Adrenal gland (tissue), 19 donors: Measurements from ENCODE around the gene VWCE. TPM values are rescaled to one million over a fixed set of nuclear protein-coding genes. Genes with fewer than 3 reads are reported as not detected.

Experiments used
- DNase-seq, 7 donors: peaks; one replicate each; pipeline ENCODE4 v3.0.0-alpha.2; 2019 to 2020
- H3K27ac ChIP-seq, 5 donors: fragments of 200-600 bp; sonication (generic) in 4 of 5; 1 replicate in 3 of 5; 2 replicates in 2 of 5; pipeline versions ENCODE4 v1.5.1 to v1.8.0; 2016 to 2020; ENCODE audit warnings: mild to moderate bottlenecking in 1 of 5
- H3K27me3 ChIP-seq: fragments of 200-600 bp; 2 replicates; pipeline ENCODE4 v1.8.0; 2021
- H3K36me3 ChIP-seq, 2 donors: fragments of 200-600 bp; replicated peaks in 1 of 2; 1 replicate in 1 of 2; 2 replicates in 1 of 2; pipeline versions ENCODE4 v1.5.1 to v1.8.0; 2018 to 2022
- H3K4me1 ChIP-seq, 2 donors: fragments of 200-600 bp; replicated peaks in 1 of 2; 1 replicate in 1 of 2; 2 replicates in 1 of 2; pipeline versions ENCODE4 v1.5.1 to v1.8.0; 2018 to 2021
- H3K4me3 ChIP-seq, 4 donors: fragments of 200-600 bp; sonication (generic) in 3 of 4; one replicate each; pipeline ENCODE4 v1.5.1; 2016 to 2018
- H3K9me3 ChIP-seq, 3 donors: fragments of 200-600 bp; sonication (generic) in 1 of 3; replicated peaks in 1 of 3; 1 replicate in 2 of 3; 2 replicates in 1 of 3; pipeline versions ENCODE4 v1.5.1 to v1.8.0; 2016 to 2021
- POLR2A ChIP-seq, 2 donors: fragments of 450-650 bp; IDR thresholded peaks; one replicate each; pipeline ENCODE4 v1.6.1; 2017; ENCODE audit warnings: antibody characterized with exemption in 2 of 2, mild to moderate bottlenecking in 2 of 2, moderate library complexity in 1 of 2
- WGBS, 4 donors: extraction: QIAGEN DNeasy Blood & Tissue Kit in 2 of 4; methylation state at CpG; one replicate each; pipeline versions ENCODE4 v1.1.5 to v1.1.7; 2013 to 2017; 5-methylcytosine and 5-hydroxymethylcytosine counted together
- intact Hi-C, 2 donors: fragments of 100-400 bp; cut with DNase I; formaldehyde crosslinking; loops; one replicate each; pipeline versions ENCODE4 v1.14.1 to v1.15.0; 2022 to 2023
- long read RNA-seq, 10 donors: library from polyadenylated mRNA in 3 of 10; unstranded in 2 of 10; stranded (forward) in 1 of 10; transcript quantifications; one replicate each; pipeline ENCODE4 v2.0.0 and lab custom pipeline, GENCODE V29; 2021 to 2026
- polyA plus RNA-seq, 3 donors: library from polyadenylated mRNA; stranded (reverse); fragments of 200-250 nt in 2 of 3; fragments of 350-450 nt in 1 of 3; fragmentation: Illumina TruSeq in 1 of 3; extraction: RNeasy Lipid Tissue Mini Kit (QIAGEN cat#74804) in 1 of 3; gene quantifications; one replicate each; pipeline ENCODE4 v1.2.3, GENCODE V29; 2013 to 2014
- total RNA-seq, 9 donors: library from RNA; depleted of rRNA in 4 of 9; stranded (reverse); fragments of >200 nt in 4 of 9; fragments of 120-200 nt in 1 of 9; fragmentation: NEBNext Ultra II Directional in 1 of 9; extraction: Animal tissue kit (Norgen Biotek cat#: 25700) in 1 of 9; gene quantifications; one replicate each; pipeline versions ENCODE4 v1.1.0 to v1.2.4, GENCODE V29; 2013 to 2023
- TF ChIP-seq, protein P1 (sequence below), 6 experiments: fragments of 450-650 bp in 4 of 6; fragments of 200-600 bp in 2 of 6; sonication (generic) in 1 of 6; IDR thresholded peaks; 1 replicate in 5 of 6; 2 replicates in 1 of 6; pipeline versions ENCODE4 v1.5.1 to v1.8.0; 2016 to 2021; ENCODE audit warnings: antibody characterized with exemption in 6 of 6, mild to moderate bottlenecking in 2 of 6, moderate library complexity in 1 of 6
- donor health status: healthy with polysubstance abuse.
- donor health status: Bipolar disorder and iron deficiency.
- donor health status: DM: yes; HTN: yes; CAD: no.
- donor health status: DM: no; HTN: no; CAD: no.
- donor health status: DM: no; HTN: no; CAD: no.
- donor health status: DM: yes; HTN: yes; CAD: no.

Gene VWCE
- total RNA-seq (1 to 10 TPM in 7 of 9 donors, under 1 TPM in 2; 0.69 to 4.4 (median 2.3) TPM), polyA plus RNA-seq (1 to 10 TPM in 2 of 3 donors, under 1 TPM in 1; 0.55 to 5.8 (median 3.8) TPM)
- long read RNA-seq, donor 1, result 0 reads
- long read RNA-seq, donor 2, result 0 reads
- long read RNA-seq, donor 3, result 0 reads
- long read RNA-seq, donor 4, result 0 reads
- long read RNA-seq, donor 5, partial matches to known transcripts, result 5 of 7 reads
- long read RNA-seq, donor 5, other reads (novel, unspliced or antisense), result 1 of 7 reads
- long read RNA-seq, donor 6, result 0 reads
- long read RNA-seq, donor 7, result 0 reads
- long read RNA-seq, donor 8, result 0 reads
- long read RNA-seq, donor 9, result 0 reads
- long read RNA-seq, donor 10, result 0 reads

DNA sequence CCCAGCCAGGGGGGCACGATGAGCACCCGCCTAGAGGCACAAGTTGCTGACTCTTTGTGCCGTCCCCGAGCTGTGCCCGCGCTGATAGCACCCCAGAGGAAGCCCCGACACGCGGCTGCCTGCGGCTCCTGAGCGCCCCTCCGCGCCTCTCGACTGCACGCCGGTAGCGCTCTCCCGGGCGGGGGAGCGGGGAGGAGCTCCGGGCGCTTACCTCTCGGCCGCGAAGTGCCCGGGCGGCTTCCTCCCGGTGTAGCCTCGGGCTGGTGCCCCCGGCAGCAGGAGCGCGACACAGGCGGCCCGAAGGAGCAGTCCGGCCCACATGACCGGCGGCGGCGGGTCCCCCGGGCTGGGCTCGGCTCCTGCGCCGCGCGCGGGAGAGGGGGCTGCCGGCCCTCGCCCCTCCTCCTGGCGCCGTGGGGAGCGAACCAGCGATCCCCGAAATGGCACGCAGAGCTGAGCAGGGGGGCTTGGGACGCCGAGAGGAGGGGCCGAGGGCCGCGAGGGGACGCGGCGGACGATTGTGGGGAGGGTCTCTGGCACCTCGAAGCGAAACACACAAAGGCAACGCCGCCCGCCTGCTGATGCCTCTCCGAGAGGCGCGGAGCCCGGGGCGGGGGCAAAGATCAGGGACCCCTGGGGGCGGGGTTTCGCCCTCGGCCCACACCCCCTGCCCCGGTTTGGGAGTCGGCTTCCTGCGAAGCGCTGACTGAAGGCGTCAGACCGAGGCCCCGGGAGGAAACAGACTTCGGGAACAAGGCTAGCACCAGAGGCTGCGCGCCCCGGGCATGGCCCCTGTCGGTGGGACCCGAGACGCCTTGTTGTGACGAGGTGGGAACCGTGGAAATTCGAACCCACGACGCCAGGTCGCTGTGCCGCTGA, at the start of gene VWCE:
Gene VWCE (minus strand): TSS at position 600 of the 879 bp plus-strand sequence. CDS start 279 bp downstream, at position 321.
- peak within 1 kb of the TSS in 3 of 5 donors; percentile 17 to 79 (median 54) for H3K27ac ChIP-seq
- 1 to 3% (median 2%) methylated on average over 42 to 95 of the region's 97 CpGs; no CpG with 5 or more reads in 1 of the 4 donors for WGBS, 4 donors
- H3K27me3 ChIP-seq, result no peaks in the 10 kb centered on the region
- no peaks in the 10 kb centered on the region for H3K9me3 ChIP-seq
- TF ChIP-seq, protein P1, sequence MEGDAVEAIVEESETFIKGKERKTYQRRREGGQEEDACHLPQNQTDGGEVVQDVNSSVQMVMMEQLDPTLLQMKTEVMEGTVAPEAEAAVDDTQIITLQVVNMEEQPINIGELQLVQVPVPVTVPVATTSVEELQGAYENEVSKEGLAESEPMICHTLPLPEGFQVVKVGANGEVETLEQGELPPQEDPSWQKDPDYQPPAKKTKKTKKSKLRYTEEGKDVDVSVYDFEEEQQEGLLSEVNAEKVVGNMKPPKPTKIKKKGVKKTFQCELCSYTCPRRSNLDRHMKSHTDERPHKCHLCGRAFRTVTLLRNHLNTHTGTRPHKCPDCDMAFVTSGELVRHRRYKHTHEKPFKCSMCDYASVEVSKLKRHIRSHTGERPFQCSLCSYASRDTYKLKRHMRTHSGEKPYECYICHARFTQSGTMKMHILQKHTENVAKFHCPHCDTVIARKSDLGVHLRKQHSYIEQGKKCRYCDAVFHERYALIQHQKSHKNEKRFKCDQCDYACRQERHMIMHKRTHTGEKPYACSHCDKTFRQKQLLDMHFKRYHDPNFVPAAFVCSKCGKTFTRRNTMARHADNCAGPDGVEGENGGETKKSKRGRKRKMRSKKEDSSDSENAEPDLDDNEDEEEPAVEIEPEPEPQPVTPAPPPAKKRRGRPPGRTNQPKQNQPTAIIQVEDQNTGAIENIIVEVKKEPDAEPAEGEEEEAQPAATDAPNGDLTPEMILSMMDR (IDR thresholded peaks at IDR 0.05), result peak in 1 of 6 experiments; percentile 4
- TF ChIP-seq POLR2A (IDR thresholded peaks at IDR 0.05), result no peak
- intact Hi-C loops, result no loop called here
- H3K36me3 ChIP-seq, result peaks cover 0 to 10% of the 10 kb centered on the region in 2 donors
- H3K4me3 ChIP-seq, result peak within 1 kb of the TSS in 2 of 4 donors; percentile 38 to 79
- H3K4me1 ChIP-seq, result peaks cover 14 to 34% of the 10 kb centered on the region in 2 donors
- peak; percentile 41 to 73 (median 64) for DNase-seq

DNA sequence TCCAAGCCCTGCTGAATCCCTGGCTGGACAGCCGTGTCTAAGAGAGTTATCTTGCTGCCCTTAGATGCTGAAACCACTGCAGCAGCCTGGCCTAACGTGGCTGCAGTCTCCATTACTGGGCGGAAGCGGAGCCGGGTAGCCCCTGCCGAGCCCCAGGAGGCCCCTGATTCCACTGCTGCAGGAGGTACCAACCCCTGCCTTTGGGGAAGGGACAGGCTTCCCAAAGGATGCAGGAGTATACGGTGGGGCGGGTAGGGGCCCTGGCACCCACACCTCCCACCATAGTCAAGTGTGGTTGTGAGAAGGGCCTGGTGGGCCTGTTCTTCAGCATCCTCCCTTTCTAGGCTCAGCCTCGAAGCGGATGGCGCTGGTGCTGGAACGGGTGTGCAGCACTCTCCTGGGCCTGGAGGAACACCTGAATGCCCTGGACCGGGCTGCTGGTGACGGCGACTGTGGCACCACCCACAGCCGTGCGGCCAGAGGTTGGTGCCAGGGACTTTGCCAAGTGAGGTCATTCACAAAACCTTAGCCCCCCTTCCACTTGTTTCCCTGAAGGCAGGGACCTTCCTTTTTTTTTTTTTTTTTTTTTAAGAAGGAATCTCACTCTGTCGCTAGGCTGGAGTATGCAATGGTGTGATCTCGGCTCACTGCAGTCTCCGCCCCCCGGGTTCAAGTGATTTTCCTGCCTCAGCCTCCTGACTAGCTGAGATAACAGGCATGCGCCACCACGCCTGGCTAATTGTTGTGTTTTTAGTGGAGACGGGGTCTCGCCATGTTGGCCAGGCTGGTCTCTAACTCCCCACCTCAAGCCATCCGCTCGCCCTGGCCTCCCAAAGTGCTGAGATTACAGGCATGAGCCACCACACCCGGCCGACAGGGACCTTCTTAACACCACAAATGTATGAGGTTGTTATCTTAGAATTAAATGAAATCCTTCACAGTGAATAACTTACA, 49.0 kb upstream of the VWCE start:
- Histone ChIP-seq H3K36me3 (peaks cover 0 to 24% of the 10 kb centered on the region in 2 donors), H3K27me3 (no peaks in the 10 kb centered on the region), H3K4me1 (peaks cover 30 to 61% of the 10 kb centered on the region in 2 donors), H3K27ac (peak overlapping the region in 4 of 5 donors; percentile 76 to 98 (median 86)), H3K9me3 (no peaks in the 10 kb centered on the region), H3K4me3 (no peak overlapping the region)
- WGBS, 4 donors, result 77 to 90% (median 84%) methylated on average over 20 to 29 of the region's 29 CpGs
- intact Hi-C loops, result no loop called here
- peak in 3 of 7 donors; percentile 65 to 69 (median 67) for DNase-seq
- TF ChIP-seq, protein P1 (IDR thresholded peaks at IDR 0.05), result no peak
- TF ChIP-seq POLR2A (IDR thresholded peaks at IDR 0.05), result peak in 1 of 2 donors; percentile 24

- peak overlapping the region; percentile 27 to 98 (median 83) for H3K27ac ChIP-seq
- no peaks in the 10 kb centered on the region for H3K9me3 ChIP-seq
- no peaks in the 10 kb centered on the region for H3K27me3 ChIP-seq
- DNase-seq, result peak in 6 of 7 donors; percentile 73 to 86 (median 78)
- peak in 1 of 2 donors; percentile 64 for TF ChIP-seq POLR2A (IDR thresholded peaks at IDR 0.05)
- TF ChIP-seq, protein P1 (IDR thresholded peaks at IDR 0.05), result no peak
- intact Hi-C loops, result no loop called here
- WGBS, 4 donors, result 60 to 72% (median 63%) methylated on average over 15 to 20 of the region's 20 CpGs
- peaks cover 0 to 29% of the 10 kb centered on the region in 2 donors for H3K36me3 ChIP-seq
- H3K4me3 ChIP-seq, result peak overlapping the region in 1 of 4 donors; percentile 1
- H3K4me1 ChIP-seq, result peaks cover 18 to 46% of the 10 kb centered on the region in 2 donors
Observed at GRCh38 chr11:61342207-61342803, 47.2 kb upstream of the VWCE start.
